NCI-H146 treated with DMSO at 0.1 percent for 48 hours (cell line): ENCODE measurements around the gene TEX51.

Source experiments
- DNase-seq: peaks from one replicate; lab custom pipeline; 2025; ENCODE audit not compliant: unreplicated experiment; lab: John Stamatoyannopoulos, UW

Gene TEX51

DNA sequence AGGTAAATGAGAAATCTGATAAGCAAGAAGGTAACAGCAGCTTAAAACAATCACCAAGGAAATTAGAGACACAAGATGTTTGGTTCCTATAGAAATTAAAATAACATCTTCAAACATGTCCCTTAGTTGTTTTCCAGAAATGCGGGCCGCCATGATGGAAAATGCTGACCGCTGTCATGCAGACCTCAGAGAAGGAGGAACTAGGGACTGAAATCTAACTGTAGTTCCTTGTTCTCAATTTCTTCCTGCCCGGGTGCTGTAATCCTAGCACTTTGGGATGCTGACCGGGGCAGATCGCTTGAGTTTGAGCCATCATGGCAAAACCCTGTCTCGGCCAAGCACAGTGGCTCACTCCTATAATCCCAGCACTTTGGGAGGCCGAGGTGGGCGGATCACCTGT is 51.1 kb downstream of the TEX51 start:
- DNase-seq = no peak

DNA sequence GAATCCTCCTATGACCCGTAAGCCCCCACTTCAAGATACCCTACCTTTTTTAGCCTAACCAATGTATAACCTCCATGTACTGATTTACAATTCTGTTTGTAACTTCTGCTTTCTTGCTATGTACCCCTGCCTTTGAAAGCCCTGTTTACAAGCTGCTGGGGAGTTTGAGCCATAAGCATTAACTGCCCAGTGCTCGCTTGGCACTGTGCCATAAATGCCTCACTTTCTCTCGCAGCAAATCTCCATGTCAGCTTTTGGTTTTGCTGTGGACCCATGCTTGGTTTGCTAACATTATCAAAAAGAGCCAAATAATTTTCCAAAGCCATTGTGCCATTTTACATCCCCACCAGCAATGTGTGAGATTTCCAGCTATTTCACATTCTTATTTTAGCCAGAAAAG is 51.8 kb downstream of the TEX51 start:
- no peak for DNase-seq
